GM21515 (cell line): ENCODE measurements around the gene EYA2.
"Not testable (repeated sequence)": the region's sequence is repeated elsewhere in the genome, so short reads cannot be mapped to it uniquely, and the experiment has no call there.

ENCODE experiments used
- ATAC-seq: cut with Tn5 transposase; IDR thresholded peaks from one replicate; pipeline ENCODE4 v1.9.1; 2021; ENCODE audit not compliant: unreplicated experiment

The EYA2 gene

GRCh38 chr20:46894971-46895905 lies 595 bp downstream of the EYA2 start:
- no peak for ATAC-seq

GRCh38 chr20:46895906-46896242 lies 1.2 kb downstream of the EYA2 start:
- ATAC-seq: no peak

- ATAC-seq: no peak
Measured at GRCh38 chr20:46897328-46897880, 2.8 kb downstream of the EYA2 start.

GRCh38 chr20:46898423-46898822 lies 3.8 kb downstream of the EYA2 start:
- ATAC-seq: no peak

- ATAC-seq: no peak
Measured at GRCh38 chr20:46899621-46900020, 5.0 kb downstream of the EYA2 start.

- no peak for ATAC-seq
Measured at GRCh38 chr20:46900086-46900485, 5.4 kb downstream of the EYA2 start.

- no peak for ATAC-seq
Measured at GRCh38 chr20:46900826-46901225, 6.2 kb downstream of the EYA2 start.

GRCh38 chr20:46901638-46902037 lies 7.0 kb downstream of the EYA2 start:
- ATAC-seq: no peak

GRCh38 chr20:46903256-46903655 lies 8.6 kb downstream of the EYA2 start:
- no peak for ATAC-seq

GRCh38 chr20:46903937-46904336 lies 9.3 kb downstream of the EYA2 start:
- no peak for ATAC-seq

- no peak for ATAC-seq
Measured at GRCh38 chr20:46905364-46906125, 10.9 kb downstream of the EYA2 start.

- no peak for ATAC-seq
Measured at GRCh38 chr20:46913329-46914044, 18.8 kb downstream of the EYA2 start.

GRCh38 chr20:46914789-46915379 lies 20.2 kb downstream of the EYA2 start:
- ATAC-seq: no peak

- ATAC-seq: no peak
Measured at GRCh38 chr20:46915575-46916257, 21.1 kb downstream of the EYA2 start.

GRCh38 chr20:46916258-46916603 lies 21.6 kb downstream of the EYA2 start:
- no peak for ATAC-seq

GRCh38 chr20:46917155-46917554 lies 22.5 kb downstream of the EYA2 start:
- no peak for ATAC-seq

- ATAC-seq: no peak
Measured at GRCh38 chr20:46920114-46920513, 25.5 kb downstream of the EYA2 start.

- not testable (repeated sequence) for ATAC-seq
Measured at GRCh38 chr20:46922841-46923240, 28.2 kb downstream of the EYA2 start.

- ATAC-seq: no peak
Measured at GRCh38 chr20:46923550-46923949, 28.9 kb downstream of the EYA2 start.

GRCh38 chr20:46928580-46929132 lies 34.0 kb downstream of the EYA2 start:
- ATAC-seq: no peak
